ENCODE measurements around the gene KYNU. TPM values are rescaled to one million over a fixed set of nuclear protein-coding genes. Genes with fewer than 3 reads are reported as not detected.

Gene KYNU
- total and polyA plus RNA-seq, 2 of the 13 experiments (the other 11 are each of a cell fraction or from before 2014, with no cell fraction given) = 21.9 to 68.6 TPM

GRCh38 chr2:142862847-142863246 is 14.6 kb upstream of the KYNU start:
- Histone ChIP-seq H3K4me2 (ENCODE audit: low read depth, low read length) (peak overlapping the region; percentile 46; the same call in 1 of the 2 replicates), H3K79me2 (ENCODE audit: insufficient read depth, low read length) (no peaks in the 10 kb centered on the region), H3K36me3 (replicated peaks in 1 of 2; ENCODE audit: control insufficient read depth in 1 of 2, insufficient read depth in 2 of 2, low read length in 2 of 2) (no peaks in the 10 kb centered on the region), H3K9me3 (ENCODE audit: low read length) (no peaks in the 10 kb centered on the region), H3K9ac (ENCODE audit: insufficient read depth, low read depth, low read length) (no peak overlapping the region), H3K4me3 (replicated peaks in 1 of 3; ENCODE audit: insufficient read depth in 1 of 3, low read depth in 2 of 3, low read length in 3 of 3) (no peak overlapping the region), H2AFZ (ENCODE audit: low read length) (no peak overlapping the region), H3K4me1 (ENCODE audit: insufficient read depth, low read length) (peaks cover 46% of the 10 kb centered on the region), H4K20me1 (ENCODE audit: insufficient read depth, low read length) (no peaks in the 10 kb centered on the region), H3K27me3 (ENCODE audit: control insufficient read depth in 1 of 2, insufficient read depth in 2 of 2, low read length in 2 of 2) (no peaks in the 10 kb centered on the region), H3K27ac (ENCODE audit: extremely low read length, insufficient read depth, low read length) (peak overlapping the region; percentile 58)
- no peak for ATAC-seq
- TF ChIP-seq ZNF550 (CRISPR knock-in tag; IDR thresholded peaks at IDR 0.05; ENCODE audit: borderline replicate concordance) (no peak), FOXA1 (IDR thresholded peaks at IDR 0.05) (no peak), FOXA1 (CRISPR knock-in tag; IDR thresholded peaks at IDR 0.05) (0 out of 2 replicates have a peak, but pooled peaks have one; percentile 16), REST (IDR thresholded peaks at IDR 0.05; ENCODE audit: borderline replicate concordance in 1 of 2, low read depth in 1 of 2, low read length in 2 of 2) (no peak)
- 68% methylated on average over 5 of the region's 5 CpGs for WGBS (ENCODE audit: low lambda C conversion rate)
- FAIRE-seq = no peak
- in situ Hi-C loops (cut with HindIII; ENCODE audit: extremely low pct_ligation_motif_present, low pct_unique_long_range_greater_than_20kb) = no loop called here
- DNase-seq (ENCODE audit: low spot score) = no peak
- intact Hi-C loops (cut with micrococcal nuclease; ENCODE audit: unreplicated experiment) = loop anchor here (1.0 kb wide), 3 partner anchors 11 to 88 kb away; no protein-coding TSS in a partner anchor
- no TSS peak for BruUV-seq (replicated peaks)
- CTCF ChIA-PET (ENCODE audit: low intra/inter-chr PET ratio, low total read pairs) = no interaction called here
- POLR2A ChIA-PET = interaction anchor here (1.0 to 1.9 kb wide), 4 partner anchors 9 to 49 kb away, joined by 5 to 21 read pairs (median 11); partner anchors contain the start of gene KYNU

Data from HepG2 (cell line).